Subcutaneous abdominal adipose tissue (tissue), 5 donors: ENCODE data around the gene ZNF774.
"Not testable (repeated sequence)": the region's sequence is repeated elsewhere in the genome, so short reads cannot be mapped to it uniquely, and the experiment has no call there.

Experiments
- H3K27ac ChIP-seq: one replicate; pipeline ENCODE4 v1.7.0; 2013; ENCODE audit warnings: low read depth, mild to moderate bottlenecking, inconsistent platforms, low read length, moderate library complexity
- H3K27me3 ChIP-seq, 5 donors: one replicate each; pipeline ENCODE4 v1.7.0; 2013; ENCODE audit warnings: low read length in 5 of 5, inconsistent platforms in 1 of 5; ENCODE audit not compliant: control insufficient read depth in 5 of 5, insufficient read depth in 4 of 5
- H3K36me3 ChIP-seq, 5 donors: one replicate each; pipeline ENCODE4 v1.7.0; 2013; ENCODE audit warnings: low read length in 5 of 5; ENCODE audit not compliant: control insufficient read depth in 5 of 5, insufficient read depth in 5 of 5
- H3K4me1 ChIP-seq, 5 donors: one replicate each; pipeline ENCODE4 v1.7.0; 2013; ENCODE audit warnings: low read length in 5 of 5, mild to moderate bottlenecking in 3 of 5, moderate library complexity in 1 of 5; ENCODE audit not compliant: control insufficient read depth in 5 of 5, insufficient read depth in 5 of 5
- H3K4me3 ChIP-seq, 5 donors: one replicate each; pipeline ENCODE4 v1.7.0; 2013; ENCODE audit warnings: low read length in 5 of 5, low read depth in 1 of 5
- H3K9ac ChIP-seq, 5 donors: one replicate each; pipeline ENCODE4 v1.7.0; 2013; ENCODE audit warnings: low read length in 5 of 5, mild to moderate bottlenecking in 4 of 5, moderate library complexity in 3 of 5
- H3K9me3 ChIP-seq, 5 donors: one replicate each; pipeline ENCODE4 v1.7.0; 2013; ENCODE audit warnings: low read length in 5 of 5; ENCODE audit not compliant: control insufficient read depth in 5 of 5
- donor health status: healthy.
- donor health status: healthy.
- donor health status: healthy.
- donor health status: healthy.
- donor health status: healthy.

The ZNF774 gene

GRCh38 chr15:90410316-90410715, 58.2 kb downstream of the ZNF774 start:
- H3K4me1 ChIP-seq, result peaks cover 2 to 66% (median 62%) of the 10 kb centered on the region in 5 donors
- not testable (repeated sequence) for H3K27me3 ChIP-seq, H3K27ac ChIP-seq, H3K9ac ChIP-seq, H3K4me3 ChIP-seq, H3K9me3 ChIP-seq, H3K36me3 ChIP-seq

GRCh38 chr15:90411176-90411575, 59.1 kb downstream of the ZNF774 start:
- Histone ChIP-seq H3K4me1 (peaks cover 2 to 65% (median 54%) of the 10 kb centered on the region in 5 donors), H3K27me3 (no peaks in the 10 kb centered on the region), H3K27ac (no peak overlapping the region), H3K36me3 (no peaks in the 10 kb centered on the region), H3K4me3 (no peak overlapping the region), H3K9ac (no peak overlapping the region), H3K9me3 (no peaks in the 10 kb centered on the region)
